ENCODE results near the gene TCF7L2.

Gene TCF7L2

DNA sequence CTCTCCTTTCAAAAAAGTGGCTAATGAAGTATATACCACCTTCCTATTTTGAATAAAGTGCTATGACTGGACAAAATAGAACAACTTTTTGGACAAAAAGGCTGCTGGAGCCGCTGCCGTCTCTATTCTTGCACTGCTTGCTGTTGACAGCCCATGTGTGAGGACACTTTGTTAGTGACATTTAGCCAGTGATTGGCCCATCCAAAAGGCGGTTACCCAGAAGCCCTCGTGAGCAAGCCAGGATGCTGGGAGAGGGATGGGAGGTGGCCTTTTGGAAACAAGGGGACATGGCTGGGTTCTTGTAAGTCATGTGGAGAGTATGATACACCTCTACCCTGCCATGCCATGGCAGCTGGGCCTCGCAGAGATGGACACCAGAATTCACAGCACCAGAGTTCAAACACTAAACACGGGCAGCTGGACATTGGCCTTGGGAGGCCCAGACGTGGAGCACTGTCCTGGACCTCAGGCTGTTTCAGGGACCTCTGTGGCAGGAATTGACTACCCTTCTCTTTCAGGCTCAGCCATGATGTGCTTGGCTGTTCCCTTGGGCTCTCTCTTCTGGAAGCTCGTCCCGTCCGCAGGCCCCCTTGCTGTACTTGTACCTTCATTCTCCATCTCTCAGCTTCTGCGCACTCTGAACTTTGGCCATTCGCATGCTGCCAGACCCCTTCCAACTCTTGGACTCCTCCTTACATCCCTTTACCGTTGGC lies 118.3 kb downstream of the TCF7L2 start:
- no peak overlapping the region for H3K4me3 ChIP-seq (ENCODE audit: low read length in 2 of 2)
- H3K9me3 ChIP-seq (ENCODE audit: control insufficient read depth in 2 of 2, low read length in 2 of 2) = no peaks in the 10 kb centered on the region
- H3K9ac ChIP-seq (ENCODE audit: low read depth in 1 of 2, low read length in 2 of 2) = no peak overlapping the region
- H3K27ac ChIP-seq (ENCODE audit: low read depth in 2 of 2, low read length in 2 of 2) = no peak overlapping the region
- H3K27me3 ChIP-seq (ENCODE audit: control insufficient read depth in 2 of 2, insufficient read depth in 2 of 2, low read length in 2 of 2) = no peaks in the 10 kb centered on the region
- H3K36me3 ChIP-seq (ENCODE audit: control insufficient read depth in 2 of 2, insufficient read depth in 2 of 2, low read length in 2 of 2) = peaks cover 10 to 11% of the 10 kb centered on the region in 2 donors
- H3K4me1 ChIP-seq (ENCODE audit: control insufficient read depth in 2 of 2, insufficient read depth in 2 of 2, low read length in 2 of 2) = peaks cover 7 to 22% of the 10 kb centered on the region in 2 donors

DNA sequence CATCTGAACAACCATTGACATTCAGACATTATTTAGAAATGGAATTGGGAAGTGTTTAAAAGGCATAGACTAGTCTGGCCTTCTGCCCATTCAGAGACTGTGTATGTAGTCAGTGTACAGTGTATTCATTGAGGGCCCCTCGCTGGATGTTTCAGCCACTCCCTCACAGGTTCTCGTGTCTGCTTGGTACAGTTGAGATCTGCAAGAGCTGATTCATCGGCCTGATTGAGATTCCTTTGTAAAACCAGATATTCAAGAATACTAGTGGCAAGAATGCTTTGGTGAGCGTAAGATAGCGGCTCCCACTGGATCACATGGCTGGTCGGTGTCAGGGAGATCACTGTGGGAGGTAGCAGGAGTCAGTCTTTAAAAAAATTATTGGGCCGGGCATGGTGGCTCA lies 119.5 kb downstream of the TCF7L2 start:
- Histone ChIP-seq H3K27me3 (ENCODE audit: control insufficient read depth in 2 of 2, insufficient read depth in 2 of 2, low read length in 2 of 2) (no peaks in the 10 kb centered on the region), H3K9ac (ENCODE audit: low read depth in 1 of 2, low read length in 2 of 2) (no peak overlapping the region), H3K9me3 (ENCODE audit: control insufficient read depth in 2 of 2, low read length in 2 of 2) (no peaks in the 10 kb centered on the region), H3K4me1 (ENCODE audit: control insufficient read depth in 2 of 2, insufficient read depth in 2 of 2, low read length in 2 of 2) (peaks cover 8 to 33% of the 10 kb centered on the region in 2 donors), H3K27ac (ENCODE audit: low read depth in 2 of 2, low read length in 2 of 2) (no peak overlapping the region), H3K36me3 (ENCODE audit: control insufficient read depth in 2 of 2, insufficient read depth in 2 of 2, low read length in 2 of 2) (peaks cover 10 to 11% of the 10 kb centered on the region in 2 donors), H3K4me3 (ENCODE audit: low read length in 2 of 2) (no peak overlapping the region)

DNA sequence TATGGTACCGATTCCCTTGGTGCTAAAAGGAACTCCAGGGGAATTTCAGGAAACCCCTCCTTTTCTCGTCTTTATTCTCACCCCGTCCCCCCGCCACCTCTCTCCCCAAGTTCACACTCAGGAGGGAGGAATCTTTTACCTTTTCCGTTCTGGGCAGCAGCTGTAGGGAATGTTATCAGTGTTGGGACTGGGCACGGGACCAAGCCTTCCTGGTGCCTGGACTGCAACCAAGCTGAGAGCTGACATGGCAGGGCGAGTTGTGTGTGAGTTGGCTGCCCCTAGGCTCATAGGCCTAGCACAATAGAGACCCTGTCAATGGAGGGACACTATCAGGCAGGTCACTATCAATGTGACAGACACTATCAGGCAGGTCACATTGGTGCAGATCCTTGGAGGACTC lies 121.4 kb downstream of the TCF7L2 start:
- H3K36me3 ChIP-seq (ENCODE audit: control insufficient read depth in 2 of 2, insufficient read depth in 2 of 2, low read length in 2 of 2) = peaks cover 10 to 11% of the 10 kb centered on the region in 2 donors
- H3K4me3 ChIP-seq (ENCODE audit: low read length in 2 of 2) = no peak overlapping the region
- peak overlapping the region; percentile 23 to 54 for H3K27ac ChIP-seq (ENCODE audit: low read depth in 2 of 2, low read length in 2 of 2)
- H3K9me3 ChIP-seq (ENCODE audit: control insufficient read depth in 2 of 2, low read length in 2 of 2) = no peaks in the 10 kb centered on the region
- no peaks in the 10 kb centered on the region for H3K27me3 ChIP-seq (ENCODE audit: control insufficient read depth in 2 of 2, insufficient read depth in 2 of 2, low read length in 2 of 2)
- H3K9ac ChIP-seq (ENCODE audit: low read depth in 1 of 2, low read length in 2 of 2) = peak overlapping the region in 1 of 2 donors; percentile 42
- peaks cover 8 to 31% of the 10 kb centered on the region in 2 donors for H3K4me1 ChIP-seq (ENCODE audit: control insufficient read depth in 2 of 2, insufficient read depth in 2 of 2, low read length in 2 of 2)

DNA sequence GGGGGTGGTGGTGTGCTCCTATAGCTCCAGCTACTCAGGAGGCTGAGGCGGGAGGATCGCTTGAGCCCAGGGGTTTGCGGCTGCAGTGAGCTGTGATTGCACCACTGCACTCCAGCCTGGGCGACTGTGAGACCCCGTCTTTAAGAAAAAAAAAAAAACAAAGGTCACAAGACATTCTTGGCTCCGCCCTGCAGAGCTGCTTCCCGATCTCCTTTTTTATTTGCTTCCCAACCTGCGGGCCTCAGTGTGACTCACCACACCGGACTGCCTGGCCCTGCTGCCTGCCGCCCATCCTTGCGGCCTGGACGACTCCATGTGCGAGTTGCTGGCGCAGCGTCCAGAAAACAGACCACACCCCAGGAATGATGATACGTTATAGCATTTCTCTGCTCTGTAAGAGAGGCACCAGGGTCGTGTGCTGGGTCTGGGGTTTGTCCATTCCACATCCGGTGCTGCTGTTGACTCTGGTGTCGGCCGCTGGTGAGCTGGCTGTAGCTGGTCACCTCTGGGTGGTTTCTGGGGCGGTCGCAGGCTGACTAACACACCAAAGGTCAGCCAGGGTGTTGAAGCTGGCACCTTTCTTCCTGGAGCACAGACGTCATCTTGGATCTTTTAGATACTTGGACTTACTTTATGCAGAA lies 123.6 kb downstream of the TCF7L2 start:
- H3K9me3 ChIP-seq (ENCODE audit: control insufficient read depth in 2 of 2, low read length in 2 of 2) = no peaks in the 10 kb centered on the region
- peaks cover 3 to 5% of the 10 kb centered on the region in 2 donors for H3K36me3 ChIP-seq (ENCODE audit: control insufficient read depth in 2 of 2, insufficient read depth in 2 of 2, low read length in 2 of 2)
- no peaks in the 10 kb centered on the region for H3K27me3 ChIP-seq (ENCODE audit: control insufficient read depth in 2 of 2, insufficient read depth in 2 of 2, low read length in 2 of 2)
- peaks cover 8 to 31% of the 10 kb centered on the region in 2 donors for H3K4me1 ChIP-seq (ENCODE audit: control insufficient read depth in 2 of 2, insufficient read depth in 2 of 2, low read length in 2 of 2)
- peak overlapping the region; percentile 74 to 86 for H3K27ac ChIP-seq (ENCODE audit: low read depth in 2 of 2, low read length in 2 of 2)
- H3K9ac ChIP-seq (ENCODE audit: low read depth in 1 of 2, low read length in 2 of 2) = peak overlapping the region in 1 of 2 donors; percentile 62
- peak overlapping the region; percentile 37 to 46 for H3K4me3 ChIP-seq (ENCODE audit: low read length in 2 of 2)

DNA sequence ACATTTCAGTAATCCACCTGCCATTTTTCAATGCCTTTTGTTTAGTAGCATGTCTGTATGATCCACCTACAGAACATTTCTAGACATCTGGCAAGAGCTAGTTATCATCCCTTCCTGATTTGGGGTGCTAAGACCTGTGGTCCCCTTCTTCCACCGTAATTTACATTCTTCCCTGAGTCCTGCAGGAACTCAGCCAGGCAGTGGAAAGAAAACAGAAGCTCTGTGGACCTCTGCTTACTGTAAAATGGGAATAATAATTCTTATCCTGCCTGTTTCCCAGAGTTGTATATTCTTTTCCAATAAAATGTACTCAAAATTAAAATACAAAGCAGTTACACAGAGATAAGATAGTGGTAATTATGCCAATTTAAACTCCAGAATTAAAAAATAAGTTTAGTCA lies 126.9 kb downstream of the TCF7L2 start:
- Histone ChIP-seq H3K9me3 (ENCODE audit: control insufficient read depth in 2 of 2, low read length in 2 of 2) (no peaks in the 10 kb centered on the region), H3K4me1 (ENCODE audit: control insufficient read depth in 2 of 2, insufficient read depth in 2 of 2, low read length in 2 of 2) (peaks cover 8 to 24% of the 10 kb centered on the region in 2 donors), H3K27ac (ENCODE audit: low read depth in 2 of 2, low read length in 2 of 2) (no peak overlapping the region), H3K27me3 (ENCODE audit: control insufficient read depth in 2 of 2, insufficient read depth in 2 of 2, low read length in 2 of 2) (no peaks in the 10 kb centered on the region), H3K9ac (ENCODE audit: low read depth in 1 of 2, low read length in 2 of 2) (no peak overlapping the region), H3K4me3 (ENCODE audit: low read length in 2 of 2) (no peak overlapping the region), H3K36me3 (ENCODE audit: control insufficient read depth in 2 of 2, insufficient read depth in 2 of 2, low read length in 2 of 2) (peaks cover 3 to 10% of the 10 kb centered on the region in 2 donors)

DNA sequence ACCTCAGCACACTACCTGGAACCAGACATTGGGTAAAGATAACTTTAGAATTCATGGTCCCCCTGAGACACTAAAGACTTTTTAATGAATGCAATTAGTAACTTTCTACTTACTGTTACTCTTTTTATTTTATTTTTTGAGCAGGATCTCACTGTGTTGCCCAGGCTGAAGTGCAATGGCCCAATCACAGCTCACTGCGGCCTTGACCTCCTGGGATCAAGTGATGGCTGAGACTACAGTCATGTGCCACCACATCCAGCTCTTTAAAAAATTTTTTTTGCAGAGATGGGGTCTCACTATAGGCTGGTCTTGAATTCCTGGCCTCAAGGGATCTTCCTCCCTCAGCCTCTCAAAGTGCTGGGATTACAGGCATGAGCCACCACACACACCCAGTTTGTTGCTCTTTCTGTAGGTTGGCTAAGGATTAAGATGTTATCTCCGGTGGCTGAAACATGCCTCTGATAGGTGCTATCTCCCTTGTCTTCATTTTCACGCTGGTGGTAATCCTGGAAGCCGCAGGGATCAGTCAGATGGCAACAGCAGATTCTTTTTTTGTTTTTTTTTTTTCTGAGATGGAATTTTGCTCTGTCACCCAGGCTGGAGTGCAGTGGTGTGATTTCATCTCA lies 128.3 kb downstream of the TCF7L2 start:
- no peak overlapping the region for H3K4me3 ChIP-seq (ENCODE audit: low read length in 2 of 2)
- no peaks in the 10 kb centered on the region for H3K27me3 ChIP-seq (ENCODE audit: control insufficient read depth in 2 of 2, insufficient read depth in 2 of 2, low read length in 2 of 2)
- H3K4me1 ChIP-seq (ENCODE audit: control insufficient read depth in 2 of 2, insufficient read depth in 2 of 2, low read length in 2 of 2) = peaks cover under 1 to 21% of the 10 kb centered on the region in 2 donors
- no peak overlapping the region for H3K27ac ChIP-seq (ENCODE audit: low read depth in 2 of 2, low read length in 2 of 2)
- H3K9ac ChIP-seq (ENCODE audit: low read depth in 1 of 2, low read length in 2 of 2) = no peak overlapping the region
- H3K36me3 ChIP-seq (ENCODE audit: control insufficient read depth in 2 of 2, insufficient read depth in 2 of 2, low read length in 2 of 2) = peaks cover 3 to 13% of the 10 kb centered on the region in 2 donors
- no peaks in the 10 kb centered on the region for H3K9me3 ChIP-seq (ENCODE audit: control insufficient read depth in 2 of 2, low read length in 2 of 2)

DNA sequence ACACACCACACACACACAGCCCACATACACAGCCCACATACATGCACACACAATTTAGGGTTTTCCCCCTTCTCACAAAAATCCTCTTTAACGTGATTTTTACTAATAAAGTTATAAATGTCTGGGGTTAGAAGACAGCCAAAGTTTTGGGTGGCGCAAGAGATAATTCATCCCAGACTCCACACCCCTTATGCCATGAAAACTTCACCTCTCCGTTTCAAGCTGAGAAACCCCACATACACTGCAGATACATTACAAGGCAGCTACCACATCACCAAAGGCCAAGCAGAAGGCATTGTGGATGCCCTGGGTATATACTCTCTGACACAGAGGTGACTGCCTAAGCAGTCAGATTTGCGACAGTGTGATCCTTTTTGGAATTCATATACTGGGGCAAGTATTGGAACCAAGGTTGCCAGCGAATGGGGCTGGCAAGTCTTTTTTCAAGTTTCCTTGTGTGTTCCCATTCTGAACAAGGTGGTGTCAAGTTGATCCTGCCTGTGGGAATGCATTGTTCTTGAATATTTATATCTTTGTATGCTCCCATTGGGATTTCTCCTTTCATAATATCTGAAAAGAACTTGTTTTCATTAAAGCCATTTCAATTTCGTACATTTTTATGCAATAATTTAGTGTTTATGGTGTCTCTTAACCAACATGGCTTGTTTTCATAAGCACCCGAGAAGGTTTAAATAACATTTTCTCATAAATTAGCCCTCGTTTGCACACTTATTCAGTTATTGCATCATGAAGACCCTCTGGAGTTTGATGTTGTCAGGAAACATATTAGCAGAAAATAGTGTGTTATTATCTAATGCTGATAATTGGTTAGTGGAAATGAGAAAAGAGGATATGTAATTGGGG lies 130.2 kb downstream of the TCF7L2 start:
- H3K4me1 ChIP-seq (ENCODE audit: control insufficient read depth in 2 of 2, insufficient read depth in 2 of 2, low read length in 2 of 2) = peaks cover 2 to 13% of the 10 kb centered on the region in 2 donors
- no peaks in the 10 kb centered on the region for H3K9me3 ChIP-seq (ENCODE audit: control insufficient read depth in 2 of 2, low read length in 2 of 2)
- no peak overlapping the region for H3K9ac ChIP-seq (ENCODE audit: low read depth in 1 of 2, low read length in 2 of 2)
- no peaks in the 10 kb centered on the region for H3K27me3 ChIP-seq (ENCODE audit: control insufficient read depth in 2 of 2, insufficient read depth in 2 of 2, low read length in 2 of 2)
- no peak overlapping the region for H3K4me3 ChIP-seq (ENCODE audit: low read length in 2 of 2)
- H3K27ac ChIP-seq (ENCODE audit: low read depth in 2 of 2, low read length in 2 of 2) = no peak overlapping the region
- H3K36me3 ChIP-seq (ENCODE audit: control insufficient read depth in 2 of 2, insufficient read depth in 2 of 2, low read length in 2 of 2) = peaks cover 3 to 14% of the 10 kb centered on the region in 2 donors

DNA sequence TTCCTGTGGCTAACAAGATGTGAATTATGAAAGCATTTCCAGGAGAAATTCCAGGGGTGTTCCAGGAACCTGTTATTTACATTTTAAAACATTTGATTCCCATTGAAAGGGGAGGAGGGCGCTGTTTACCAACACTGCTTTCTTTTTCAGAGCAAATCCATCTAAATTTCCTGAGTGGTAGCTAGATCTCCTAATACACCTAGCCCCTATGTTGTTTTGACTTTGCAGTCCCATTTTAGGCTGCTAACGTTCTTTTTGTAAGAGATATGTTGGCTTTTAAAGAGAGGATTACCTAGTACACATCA lies 130.8 kb downstream of the TCF7L2 start:
- no peak overlapping the region for H3K4me3 ChIP-seq (ENCODE audit: low read length in 2 of 2)
- H3K9ac ChIP-seq (ENCODE audit: low read depth in 1 of 2, low read length in 2 of 2) = no peak overlapping the region
- no peaks in the 10 kb centered on the region for H3K9me3 ChIP-seq (ENCODE audit: control insufficient read depth in 2 of 2, low read length in 2 of 2)
- H3K4me1 ChIP-seq (ENCODE audit: control insufficient read depth in 2 of 2, insufficient read depth in 2 of 2, low read length in 2 of 2) = peaks cover 8 to 19% of the 10 kb centered on the region in 2 donors
- no peaks in the 10 kb centered on the region for H3K27me3 ChIP-seq (ENCODE audit: control insufficient read depth in 2 of 2, insufficient read depth in 2 of 2, low read length in 2 of 2)
- H3K27ac ChIP-seq (ENCODE audit: low read depth in 2 of 2, low read length in 2 of 2) = no peak overlapping the region
- H3K36me3 ChIP-seq (ENCODE audit: control insufficient read depth in 2 of 2, insufficient read depth in 2 of 2, low read length in 2 of 2) = peaks cover 3 to 14% of the 10 kb centered on the region in 2 donors

DNA sequence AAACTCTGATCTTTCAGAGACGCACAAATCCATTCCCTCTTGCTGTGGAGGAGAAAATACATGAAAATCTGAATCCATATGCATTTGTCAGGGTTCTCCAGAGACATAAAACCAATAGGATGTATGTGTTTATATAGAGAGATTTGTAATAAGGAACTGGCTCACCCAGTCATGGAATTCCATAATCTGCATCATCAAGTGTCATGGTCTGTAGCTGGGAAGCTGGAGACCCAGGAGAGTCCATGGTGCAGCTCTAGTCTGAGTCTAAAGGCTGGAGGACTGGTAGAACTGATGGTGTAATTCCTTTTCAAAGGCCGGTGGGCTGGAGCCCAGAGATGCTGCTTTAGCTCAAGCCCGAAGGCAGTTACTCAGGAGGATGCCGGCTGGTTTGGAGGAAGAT lies 134.0 kb downstream of the TCF7L2 start:
- no peaks in the 10 kb centered on the region for H3K9me3 ChIP-seq (ENCODE audit: control insufficient read depth in 2 of 2, low read length in 2 of 2)
- peaks cover 26 to 46% of the 10 kb centered on the region in 2 donors for H3K4me1 ChIP-seq (ENCODE audit: control insufficient read depth in 2 of 2, insufficient read depth in 2 of 2, low read length in 2 of 2)
- peak overlapping the region in 1 of 2 donors; percentile 28 for H3K27ac ChIP-seq (ENCODE audit: low read depth in 2 of 2, low read length in 2 of 2)
- no peak overlapping the region for H3K4me3 ChIP-seq (ENCODE audit: low read length in 2 of 2)
- no peaks in the 10 kb centered on the region for H3K27me3 ChIP-seq (ENCODE audit: control insufficient read depth in 2 of 2, insufficient read depth in 2 of 2, low read length in 2 of 2)
- peaks cover 3 to 14% of the 10 kb centered on the region in 2 donors for H3K36me3 ChIP-seq (ENCODE audit: control insufficient read depth in 2 of 2, insufficient read depth in 2 of 2, low read length in 2 of 2)
- no peak overlapping the region for H3K9ac ChIP-seq (ENCODE audit: low read depth in 1 of 2, low read length in 2 of 2)
